Spleen (tissue), 7 donors: ENCODE measurements around the gene ITGB5.

Experiments used
- CTCF ChIP-seq, 11 experiments: fragments of 200-600 bp in 7 of 11; fragments of 450-650 bp in 4 of 11; sonication (generic) in 4 of 11; IDR thresholded peaks in 8 of 11; conservative IDR thresholded peaks in 3 of 11; 1 replicate in 7 of 11; 2 replicates in 4 of 11; pipeline versions ENCODE4 v1.4.0 to v1.8.0; 2016 to 2021; ENCODE audit warnings: antibody characterized with exemption in 11 of 11, inconsistent platforms in 4 of 11, mild to moderate bottlenecking in 1 of 11
- POLR2A ChIP-seq, 3 donors: fragments of 450-650 bp; IDR thresholded peaks; one replicate each; pipeline ENCODE4 v1.5.1; 2017; ENCODE audit warnings: antibody characterized with exemption in 3 of 3, mild to moderate bottlenecking in 1 of 3
- donor health status: DM: no; HTN: no; CAD: no; lungs with moderate emphysema.
- donor health status: DM: no; HTN: no; CAD: no.
- donor health status: DM: no; HTN: no; CAD: no.

- TF ChIP-seq CTCF (IDR thresholded peaks at IDR 0.05 in 8 of 11, conservative IDR thresholded peaks at IDR 0.05 in 3 of 11) (no peak), POLR2A (IDR thresholded peaks at IDR 0.05) (no peak)
These were observed 10.7 kb downstream of the ITGB5 start for GRCh38 chr3:124876401-124876878.
